Midbrain (tissue), 1 donor: ENCODE data around the gene DIO2.

ENCODE experiments used
- DNase-seq: peaks from one replicate; lab custom pipeline; 2025; lab: John Stamatoyannopoulos, UW

Gene DIO2

DNA sequence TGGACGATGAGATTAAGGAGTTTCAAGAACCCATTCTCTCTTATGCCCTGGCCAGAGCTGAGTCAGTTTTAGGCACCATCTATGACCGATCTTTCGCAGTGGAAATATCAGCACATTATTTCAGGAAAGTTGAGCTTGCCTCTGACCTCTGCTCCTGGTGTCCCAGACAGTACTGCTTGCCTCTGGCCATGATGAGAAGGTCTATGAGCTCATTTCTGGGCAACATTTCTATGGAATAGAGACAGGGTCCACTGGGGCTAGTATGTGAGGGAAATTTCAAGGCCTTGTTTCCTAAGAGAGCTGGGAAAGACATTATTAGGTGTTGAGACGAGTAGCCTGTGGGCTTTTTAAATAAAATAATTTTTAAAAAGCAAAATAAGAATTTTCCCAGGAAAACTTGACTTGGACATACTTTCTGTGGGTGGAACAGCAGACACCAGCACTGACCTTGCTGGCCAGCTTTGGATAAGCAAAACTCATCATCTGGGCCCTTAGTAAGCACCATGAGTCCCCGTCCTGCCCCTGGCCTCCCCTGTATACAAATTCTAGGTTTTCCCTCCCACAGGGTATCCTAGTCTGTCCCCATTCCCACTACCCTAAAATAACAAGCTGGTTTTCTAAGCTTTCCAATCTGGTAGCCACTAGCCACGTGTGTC, 43.4 kb downstream of the DIO2 start:
- no peak for DNase-seq

GRCh38 chr14:80164991-80165721, 46.1 kb downstream of the DIO2 start:
- DNase-seq = no peak

DNA sequence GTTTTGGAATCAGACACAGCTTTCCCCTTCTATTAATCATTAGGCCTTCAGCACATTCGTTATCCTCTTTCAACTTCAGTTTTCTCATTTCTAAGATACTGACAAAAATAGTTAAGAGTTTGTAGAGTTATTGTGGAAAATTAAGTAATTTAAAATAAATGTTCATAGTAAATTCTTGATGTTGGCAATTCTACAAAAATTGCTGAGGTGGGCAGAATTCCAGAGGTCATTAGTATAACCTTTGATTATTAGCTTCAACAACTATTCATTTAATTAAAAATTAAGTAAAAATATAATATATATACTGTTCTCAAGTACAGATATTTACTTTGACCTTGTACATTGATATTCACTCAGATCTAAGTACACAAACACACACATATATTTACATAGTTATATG, 58.5 kb downstream of the DIO2 start:
- DNase-seq = no peak

DNA sequence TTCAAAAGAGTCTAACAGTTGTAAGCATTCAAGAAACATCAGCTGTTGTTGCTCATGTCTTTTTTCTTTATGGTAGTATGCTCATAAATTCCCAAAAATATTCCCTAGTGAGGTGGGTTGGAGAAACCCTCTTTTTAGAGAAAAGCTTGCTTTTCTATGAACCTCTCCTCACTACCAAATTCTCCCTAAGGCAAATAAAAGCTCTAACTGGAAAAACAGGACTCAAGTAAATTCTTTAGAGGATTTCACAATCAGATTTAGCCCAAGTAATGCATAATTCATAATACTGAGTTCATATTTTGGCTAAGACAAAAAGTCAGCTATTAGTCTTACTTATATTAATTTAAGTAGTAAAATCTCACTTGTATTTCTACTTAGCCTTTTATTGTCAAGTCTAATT, 59.1 kb downstream of the DIO2 start:
- no peak for DNase-seq

GRCh38 chr14:80150301-80150700, 61.0 kb downstream of the DIO2 start:
- no peak for DNase-seq
